Endothelial cell of umbilical vein (primary cell): ENCODE results near the gene CTSH. TPM values are rescaled to one million over a fixed set of nuclear protein-coding genes. Genes with fewer than 3 reads are reported as not detected.

ENCODE experiments used
- BruUV-seq: library from RNA; stranded (reverse); fragments of 400-500 nt; replicated peaks from 2 replicates; lab custom pipeline; 2021; lab: Mats Ljungman, UMichigan
- CTCF ChIA-PET: fragments of 300-600, 350-600 bp; sonication (Branson Sonifier 250); formaldehyde crosslinking; loops from one replicate; lab custom pipeline; 2021; ENCODE audit warnings: antibody characterized with exemption, inconsistent platforms; lab: Charles Lee
- POLR2A ChIA-PET: fragments of 300-600, 350-600 bp; sonication (Branson Sonifier 250); formaldehyde crosslinking; loops from one replicate; lab custom pipeline; 2021; ENCODE audit warnings: antibody characterized with exemption, inconsistent platforms; lab: Charles Lee
- DNase-seq: peaks from one replicate; pipeline ENCODE4 v3.0.0-alpha.2; 2011; ENCODE audit warnings: low read depth, low spot score
- FAIRE-seq: peaks from 2 replicates; lab custom pipeline; 2011; peaks lifted over from hg19 to GRCh38; lab: Jason Lieb, UNC
- H2AFZ ChIP-seq: 2 replicates; pipeline ENCODE4 v1.6.0; 2012; ENCODE audit warnings: low read depth, low read length, control low read depth, inconsistent platforms
- H3K27ac ChIP-seq: 2 replicates; pipeline ENCODE4 v1.5.1; 2011; ENCODE audit warnings: low read depth, mild to moderate bottlenecking, control low read depth, low read length, moderate library complexity; ENCODE audit not compliant: insufficient read depth
- H3K27me3 ChIP-seq, 2 experiments: 2 replicates each; pipeline versions ENCODE4 v1.6.0 to v1.6.1; 2011; ENCODE audit warnings: low read length in 2 of 2, mixed read lengths in 1 of 2; ENCODE audit not compliant: control insufficient read depth in 2 of 2, insufficient read depth in 2 of 2
- H3K36me3 ChIP-seq, 2 experiments: 2 replicates in 1 of 2; 3 replicates in 1 of 2; pipeline ENCODE4 v1.5.1; 2011; ENCODE audit warnings: low read length in 2 of 2, mild to moderate bottlenecking in 1 of 2, moderate library complexity in 1 of 2; ENCODE audit not compliant: control insufficient read depth in 2 of 2, insufficient read depth in 2 of 2; ENCODE audit errors: extremely low read depth in 1 of 2
- H3K4me1 ChIP-seq: 3 replicates; pipeline ENCODE4 v1.5.1; 2011; ENCODE audit warnings: mild to moderate bottlenecking, low read length; ENCODE audit not compliant: control insufficient read depth, insufficient read depth; ENCODE audit errors: extremely low read depth
- H3K4me2 ChIP-seq: 2 replicates; pipeline ENCODE4 v1.6.1; 2011; ENCODE audit warnings: low read length, control low read depth, mixed read lengths; ENCODE audit not compliant: insufficient read depth
- H3K4me3 ChIP-seq, 3 experiments: fragments of 200-600 bp in 1 of 3; sonication (generic), shearing (Covaris generic) in 1 of 3; replicated peaks in 1 of 3; 2 replicates each; pipeline ENCODE4 v1.5.1; 2011 to 2016; ENCODE audit warnings: control low read depth in 3 of 3, low read length in 3 of 3, mild to moderate bottlenecking in 2 of 3, inconsistent platforms in 1 of 3, low read depth in 1 of 3, moderate library complexity in 1 of 3; ENCODE audit not compliant: insufficient read depth in 1 of 3
- H3K79me2 ChIP-seq: 2 replicates; pipeline ENCODE4 v1.6.0; 2012; ENCODE audit warnings: low read length, inconsistent platforms; ENCODE audit not compliant: control insufficient read depth, insufficient read depth
- H3K9ac ChIP-seq: replicated peaks from 2 replicates; pipeline ENCODE3; 2011; ENCODE audit warnings: low read length, control low read depth; ENCODE audit not compliant: insufficient read depth; ENCODE audit errors: extremely low read depth
- H3K9me1 ChIP-seq: replicated peaks from 3 replicates; pipeline ENCODE4 v1.6.0; 2011; ENCODE audit warnings: mild to moderate bottlenecking, low read length; ENCODE audit not compliant: control insufficient read depth, insufficient read depth; ENCODE audit errors: extremely low read depth
- H3K9me3 ChIP-seq: replicated peaks from 2 replicates; pipeline ENCODE4 v1.5.1; 2012; ENCODE audit warnings: low read length, inconsistent platforms; ENCODE audit not compliant: control insufficient read depth, insufficient read depth
- H4K20me1 ChIP-seq: replicated peaks from 2 replicates; pipeline ENCODE3; 2011; ENCODE audit warnings: mild to moderate bottlenecking, low read length; ENCODE audit not compliant: control insufficient read depth, insufficient read depth; ENCODE audit errors: extremely low read depth
- EZH2 ChIP-seq: IDR thresholded peaks from 2 replicates; pipeline ENCODE4 v1.6.1; 2012; ENCODE audit warnings: borderline replicate concordance, low read depth, mild to moderate bottlenecking, moderate library complexity, low read length, inconsistent platforms; ENCODE audit not compliant: severe bottlenecking
- FOS ChIP-seq: IDR thresholded peaks from 2 replicates; pipeline ENCODE4 v1.6.1; 2011; ENCODE audit warnings: mild to moderate bottlenecking, low read length, moderate library complexity, borderline replicate concordance; ENCODE audit not compliant: insufficient read depth
- GATA2 ChIP-seq: IDR thresholded peaks from 2 replicates; pipeline ENCODE4 v1.7.0; 2011; ENCODE audit warnings: low read depth, mild to moderate bottlenecking, moderate library complexity, mixed read lengths, low read length; ENCODE audit not compliant: insufficient read length, insufficient read depth
- JUN ChIP-seq: IDR thresholded peaks from 2 replicates; pipeline ENCODE4 v1.6.1; 2011; ENCODE audit warnings: borderline replicate concordance, low read depth; ENCODE audit not compliant: insufficient read length, insufficient read depth
- MYC ChIP-seq: IDR thresholded peaks from one replicate; pipeline ENCODE4 v1.6.1; 2011; ENCODE audit warnings: mild to moderate bottlenecking, low read depth, low read length
- POLR2A ChIP-seq: IDR thresholded peaks from 2 replicates; pipeline ENCODE4 v1.6.1; 2012; ENCODE audit warnings: low read depth, mild to moderate bottlenecking, control low read depth, low read length
- POLR2AphosphoS5 ChIP-seq: IDR thresholded peaks from 2 replicates; pipeline ENCODE4 v1.6.1; 2012; ENCODE audit warnings: low read depth, mild to moderate bottlenecking, control low read depth, low read length, moderate library complexity; ENCODE audit not compliant: insufficient read depth
- dilution Hi-C: fragments of 300-500 bp; cut with MboI; formaldehyde crosslinking; loops from one replicate; pipeline ENCODE4 v1.15.0; 2019; ENCODE audit warnings: low sequenced_read_pairs; ENCODE audit not compliant: extremely low pct_ligation_motif_present
- intact Hi-C: fragments of 100-400 bp; cut with micrococcal nuclease; formaldehyde crosslinking; loops from one replicate; pipeline ENCODE4 v1.10.0; 2022
- polyA plus RNA-seq, 4 experiments: library from polyadenylated mRNA; depleted of rRNA in 3 of 4; stranded (reverse) in 3 of 4; unstranded in 1 of 4; fragments of >200 nt; gene quantifications; 2 replicates each; pipeline versions ENCODE4 v1.2.1 to v1.2.3, GENCODE V29; 2011 to 2012; ENCODE audit warnings: missing spikeins in 1 of 4
- total RNA-seq: library from RNA; stranded (reverse); gene quantifications from 2 replicates; pipeline ENCODE4 v1.2.3, GENCODE V29; 2021
- TF ChIP-seq, protein P1 (sequence below): IDR thresholded peaks from 2 replicates; pipeline ENCODE4 v1.6.1; 2011; ENCODE audit not compliant: insufficient read depth, insufficient read length
- TF ChIP-seq, protein P2 (sequence below), 2 donors: IDR thresholded peaks; 1 replicate in 1 of 2; 2 replicates in 1 of 2; pipeline ENCODE4 v1.5.1; 2011; ENCODE audit warnings: low read length in 2 of 2, mild to moderate bottlenecking in 2 of 2, moderate library complexity in 2 of 2, control low read depth in 1 of 2, inconsistent platforms in 1 of 2, low read depth in 1 of 2; ENCODE audit not compliant: insufficient read depth in 1 of 2; ENCODE audit errors: extremely low read depth in 1 of 2

Gene CTSH
- total and polyA plus RNA-seq, 2 donors (not counting 3 experiments of a cell fraction or from before 2014, with no cell fraction given) = 7.0 to 7.4 TPM

DNA sequence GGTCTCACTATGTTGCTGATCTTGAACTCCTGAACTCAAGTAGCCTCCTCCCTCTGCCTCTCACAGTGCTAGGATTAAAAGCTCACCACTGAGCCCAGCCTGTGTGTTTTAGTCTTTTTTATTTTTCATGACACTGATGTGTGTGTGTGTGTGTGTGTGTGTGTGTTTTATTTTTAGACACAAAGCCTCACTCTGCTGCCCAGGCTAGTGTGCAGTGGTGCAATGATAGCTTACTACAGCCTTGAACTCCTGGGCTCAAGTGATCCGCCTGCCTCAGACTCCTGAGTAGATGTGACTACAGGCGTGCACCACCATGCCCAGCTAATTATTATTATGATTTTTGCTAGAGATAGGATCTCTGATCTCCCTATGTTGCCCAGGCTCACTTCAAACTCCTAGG is 23.3 kb upstream of the CTSH start:
- no TSS peak for BruUV-seq
- no peaks in the 10 kb centered on the region for H3K36me3 ChIP-seq
- no peak overlapping the region for H3K4me3 ChIP-seq
- H3K27me3 ChIP-seq = no peaks in the 10 kb centered on the region
- H3K9me3 ChIP-seq = no peaks in the 10 kb centered on the region
- dilution Hi-C loops = no loop called here
- no peaks in the 10 kb centered on the region for H3K4me1 ChIP-seq
- no peak overlapping the region for H3K9ac ChIP-seq
- H2AFZ ChIP-seq = no peak overlapping the region
- H3K9me1 ChIP-seq = no peaks in the 10 kb centered on the region
- ChIA-PET POLR2A (no interaction called here), CTCF (interaction anchor here (1.1 to 1.9 kb wide), 3 partner anchors 11 to 55 kb away, joined by 3 to 11 read pairs (median 7); no protein-coding TSS in a partner anchor)
- H3K27ac ChIP-seq = no peak overlapping the region
- no peak overlapping the region for H3K4me2 ChIP-seq
- intact Hi-C loops = no loop called here
- DNase-seq (no peak), FAIRE-seq (no peak)
- H4K20me1 ChIP-seq = no peaks in the 10 kb centered on the region
- TF ChIP-seq JUN (no peak), GATA2 (no peak), FOS (no peak), POLR2A (no peak), EZH2 (no peak), MYC (no peak), POLR2AphosphoS5 (no peak)
- TF ChIP-seq, protein P1, sequence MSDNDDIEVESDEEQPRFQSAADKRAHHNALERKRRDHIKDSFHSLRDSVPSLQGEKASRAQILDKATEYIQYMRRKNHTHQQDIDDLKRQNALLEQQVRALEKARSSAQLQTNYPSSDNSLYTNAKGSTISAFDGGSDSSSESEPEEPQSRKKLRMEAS = no peak
- TF ChIP-seq, protein P2, sequence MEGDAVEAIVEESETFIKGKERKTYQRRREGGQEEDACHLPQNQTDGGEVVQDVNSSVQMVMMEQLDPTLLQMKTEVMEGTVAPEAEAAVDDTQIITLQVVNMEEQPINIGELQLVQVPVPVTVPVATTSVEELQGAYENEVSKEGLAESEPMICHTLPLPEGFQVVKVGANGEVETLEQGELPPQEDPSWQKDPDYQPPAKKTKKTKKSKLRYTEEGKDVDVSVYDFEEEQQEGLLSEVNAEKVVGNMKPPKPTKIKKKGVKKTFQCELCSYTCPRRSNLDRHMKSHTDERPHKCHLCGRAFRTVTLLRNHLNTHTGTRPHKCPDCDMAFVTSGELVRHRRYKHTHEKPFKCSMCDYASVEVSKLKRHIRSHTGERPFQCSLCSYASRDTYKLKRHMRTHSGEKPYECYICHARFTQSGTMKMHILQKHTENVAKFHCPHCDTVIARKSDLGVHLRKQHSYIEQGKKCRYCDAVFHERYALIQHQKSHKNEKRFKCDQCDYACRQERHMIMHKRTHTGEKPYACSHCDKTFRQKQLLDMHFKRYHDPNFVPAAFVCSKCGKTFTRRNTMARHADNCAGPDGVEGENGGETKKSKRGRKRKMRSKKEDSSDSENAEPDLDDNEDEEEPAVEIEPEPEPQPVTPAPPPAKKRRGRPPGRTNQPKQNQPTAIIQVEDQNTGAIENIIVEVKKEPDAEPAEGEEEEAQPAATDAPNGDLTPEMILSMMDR (IDR thresholded peaks at IDR 0.05; ENCODE audit: extremely low read depth in 1 of 2, insufficient read depth in 1 of 2, low read depth in 1 of 2, low read length in 2 of 2) = no peak
- H3K79me2 ChIP-seq = no peaks in the 10 kb centered on the region
